ENCODE results near the gene UPK3B. TPM values are rescaled to one million over a fixed set of nuclear protein-coding genes. Genes with fewer than 3 reads are reported as not detected.
A peak's percentile ranks its signal among the peaks of the same experiment; 100 is the strongest.
"Not testable (repeated sequence)": the region's sequence is repeated elsewhere in the genome, so short reads cannot be mapped to it uniquely, and the experiment has no call there.

Gene UPK3B
- total RNA-seq, 1 experiment from 2014 or later, result 0.64 TPM

GRCh38 chr7:76507723-76508406 lies 2.5 kb upstream of the UPK3B start:
- no peak for DNase-seq (ENCODE audit: low read depth)
- in situ Hi-C loops (cut with HindIII; ENCODE audit: low pct_unique_long_range_greater_than_20kb, low sequenced_read_pairs), result no loop called here

GRCh38 chr7:76511200-76511910 lies 1.0 kb downstream of the UPK3B start:
- DNase-seq (ENCODE audit: low read depth); in situ Hi-C loops (cut with HindIII; ENCODE audit: low pct_unique_long_range_greater_than_20kb, low sequenced_read_pairs): not testable (repeated sequence)

GRCh38 chr7:76511911-76512885 lies 1.8 kb downstream of the UPK3B start:
- DNase-seq (ENCODE audit: low read depth); in situ Hi-C loops (cut with HindIII; ENCODE audit: low pct_unique_long_range_greater_than_20kb, low sequenced_read_pairs): not testable (repeated sequence)

GRCh38 chr7:76512941-76513816 lies 2.8 kb downstream of the UPK3B start:
- in situ Hi-C loops (cut with HindIII; ENCODE audit: low pct_unique_long_range_greater_than_20kb, low sequenced_read_pairs), result no loop called here
- no peak for DNase-seq (ENCODE audit: low read depth)

GRCh38 chr7:76513817-76514799 lies 3.8 kb downstream of the UPK3B start:
- in situ Hi-C loops (cut with HindIII; ENCODE audit: low pct_unique_long_range_greater_than_20kb, low sequenced_read_pairs), result no loop called here
- no peak for DNase-seq (ENCODE audit: low read depth)

- in situ Hi-C loops (cut with HindIII; ENCODE audit: low pct_unique_long_range_greater_than_20kb, low sequenced_read_pairs), result no loop called here
- no peak for DNase-seq (ENCODE audit: low read depth)
Observed at GRCh38 chr7:76514926-76515771, 4.8 kb downstream of the UPK3B start.

GRCh38 chr7:76515999-76516443 lies 5.7 kb downstream of the UPK3B start:
- peak; percentile 44 for DNase-seq (ENCODE audit: low read depth)
- in situ Hi-C loops (cut with HindIII; ENCODE audit: low pct_unique_long_range_greater_than_20kb, low sequenced_read_pairs), result no loop called here

GRCh38 chr7:76516932-76517331 lies 6.6 kb downstream of the UPK3B start:
- DNase-seq (ENCODE audit: low read depth); in situ Hi-C loops (cut with HindIII; ENCODE audit: low pct_unique_long_range_greater_than_20kb, low sequenced_read_pairs): not testable (repeated sequence)

GRCh38 chr7:76526183-76526582 lies 15.8 kb downstream of the UPK3B start:
- in situ Hi-C loops (cut with HindIII; ENCODE audit: low pct_unique_long_range_greater_than_20kb, low sequenced_read_pairs), result not testable (repeated sequence)
- peak; percentile 61 for DNase-seq (ENCODE audit: low read depth)

GRCh38 chr7:76531643-76532042 lies 21.3 kb downstream of the UPK3B start:
- DNase-seq (ENCODE audit: low read depth); in situ Hi-C loops (cut with HindIII; ENCODE audit: low pct_unique_long_range_greater_than_20kb, low sequenced_read_pairs): not testable (repeated sequence)

GRCh38 chr7:76543197-76543596 lies 32.8 kb downstream of the UPK3B start, which contains the start of gene SPDYE16:
TSS of gene SPDYE16 (minus strand) at chr7:76543297. CDS start at chr7:76541459, 1,838 bp downstream.
- in situ Hi-C loops (cut with HindIII; ENCODE audit: low pct_unique_long_range_greater_than_20kb, low sequenced_read_pairs); DNase-seq (ENCODE audit: low read depth): not testable (repeated sequence)

- peak; percentile 82 for DNase-seq (ENCODE audit: low read depth)
- in situ Hi-C loops (cut with HindIII; ENCODE audit: low pct_unique_long_range_greater_than_20kb, low sequenced_read_pairs), result not testable (repeated sequence)
Observed at GRCh38 chr7:76549025-76549854, 38.9 kb downstream of the UPK3B start.

- DNase-seq (ENCODE audit: low read depth); in situ Hi-C loops (cut with HindIII; ENCODE audit: low pct_unique_long_range_greater_than_20kb, low sequenced_read_pairs): not testable (repeated sequence)
Observed at GRCh38 chr7:76549855-76550248, 39.5 kb downstream of the UPK3B start.

- DNase-seq (ENCODE audit: low read depth); in situ Hi-C loops (cut with HindIII; ENCODE audit: low pct_unique_long_range_greater_than_20kb, low sequenced_read_pairs): not testable (repeated sequence)
Observed at GRCh38 chr7:76551992-76552391, 41.6 kb downstream of the UPK3B start.

- DNase-seq (ENCODE audit: low read depth); in situ Hi-C loops (cut with HindIII; ENCODE audit: low pct_unique_long_range_greater_than_20kb, low sequenced_read_pairs): not testable (repeated sequence)
Observed at GRCh38 chr7:76559685-76560084, 49.3 kb downstream of the UPK3B start.
